ENCODE measurements around the gene CYTH2.
A peak's percentile ranks its signal among the peaks of the same experiment; 100 is the strongest.

The CYTH2 gene

DNA sequence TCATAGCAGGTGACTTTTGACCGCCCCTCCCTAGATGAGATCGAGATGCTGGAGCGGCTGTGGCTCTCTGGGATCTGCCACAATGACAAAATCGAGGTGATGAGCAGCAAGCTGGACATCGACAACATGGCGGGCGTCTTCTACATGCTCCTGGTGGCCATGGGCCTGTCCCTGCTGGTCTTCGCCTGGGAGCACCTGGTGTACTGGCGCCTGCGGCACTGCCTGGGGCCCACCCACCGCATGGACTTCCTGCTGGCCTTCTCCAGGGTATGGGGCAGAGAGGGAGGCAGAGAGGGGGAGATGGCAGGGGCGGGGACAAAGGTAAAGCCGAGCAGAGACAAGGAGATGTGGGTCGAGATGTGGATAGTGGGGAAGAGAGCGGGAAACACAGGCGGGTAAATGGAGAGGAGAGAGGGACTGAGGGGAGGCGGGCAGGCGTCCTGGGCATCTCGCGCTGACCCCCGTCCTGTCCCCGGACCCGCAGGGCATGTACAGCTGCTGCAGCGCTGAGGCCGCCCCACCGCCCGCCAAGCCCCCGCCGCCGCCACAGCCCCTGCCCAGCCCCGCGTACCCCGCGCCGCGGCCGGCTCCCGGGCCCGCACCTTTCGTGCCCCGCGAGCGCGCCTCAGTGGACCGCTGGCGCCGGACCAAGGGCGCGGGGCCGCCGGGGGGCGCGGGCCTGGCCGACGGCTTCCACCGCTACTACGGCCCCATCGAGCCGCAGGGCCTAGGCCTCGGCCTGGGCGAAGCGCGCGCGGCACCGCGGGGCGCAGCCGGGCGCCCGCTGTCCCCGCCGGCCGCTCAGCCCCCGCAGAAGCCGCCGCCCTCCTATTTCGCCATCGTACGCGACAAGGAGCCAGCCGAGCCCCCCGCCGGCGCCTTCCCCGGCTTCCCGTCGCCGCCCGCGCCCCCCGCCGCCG is 26.8 kb upstream of the CYTH2 start:
- H4K20me1 ChIP-seq (ENCODE audit: insufficient read depth, low read length) = no peaks in the 10 kb centered on the region
- H3K36me3 ChIP-seq (replicated peaks; ENCODE audit: insufficient read depth, low read length) = 0 out of 2 replicates have a peak, but pooled peaks cover under 1% of the 10 kb centered on the region
- no peak overlapping the region for H3K9ac ChIP-seq (ENCODE audit: low read length)
- H3K27me3 ChIP-seq (replicated peaks; ENCODE audit: insufficient read depth, low read length) = no peaks in the 10 kb centered on the region
- TF ChIP-seq, protein P1, sequence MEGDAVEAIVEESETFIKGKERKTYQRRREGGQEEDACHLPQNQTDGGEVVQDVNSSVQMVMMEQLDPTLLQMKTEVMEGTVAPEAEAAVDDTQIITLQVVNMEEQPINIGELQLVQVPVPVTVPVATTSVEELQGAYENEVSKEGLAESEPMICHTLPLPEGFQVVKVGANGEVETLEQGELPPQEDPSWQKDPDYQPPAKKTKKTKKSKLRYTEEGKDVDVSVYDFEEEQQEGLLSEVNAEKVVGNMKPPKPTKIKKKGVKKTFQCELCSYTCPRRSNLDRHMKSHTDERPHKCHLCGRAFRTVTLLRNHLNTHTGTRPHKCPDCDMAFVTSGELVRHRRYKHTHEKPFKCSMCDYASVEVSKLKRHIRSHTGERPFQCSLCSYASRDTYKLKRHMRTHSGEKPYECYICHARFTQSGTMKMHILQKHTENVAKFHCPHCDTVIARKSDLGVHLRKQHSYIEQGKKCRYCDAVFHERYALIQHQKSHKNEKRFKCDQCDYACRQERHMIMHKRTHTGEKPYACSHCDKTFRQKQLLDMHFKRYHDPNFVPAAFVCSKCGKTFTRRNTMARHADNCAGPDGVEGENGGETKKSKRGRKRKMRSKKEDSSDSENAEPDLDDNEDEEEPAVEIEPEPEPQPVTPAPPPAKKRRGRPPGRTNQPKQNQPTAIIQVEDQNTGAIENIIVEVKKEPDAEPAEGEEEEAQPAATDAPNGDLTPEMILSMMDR (IDR thresholded peaks at IDR 0.05; ENCODE audit: low read length) = no peak
- H3K4me3 ChIP-seq (ENCODE audit: low read length) = no peak overlapping the region
- no peaks in the 10 kb centered on the region for H3K9me2 ChIP-seq (replicated peaks; ENCODE audit: insufficient read depth, low read length)
- H2AFZ ChIP-seq (ENCODE audit: low read length) = no peak overlapping the region
- H3K79me2 ChIP-seq (ENCODE audit: low read length) = peaks cover 16% of the 10 kb centered on the region
- DNase-seq = no peak
- H3K9me3 ChIP-seq (replicated peaks; ENCODE audit: insufficient read depth, low read length) = no peaks in the 10 kb centered on the region
- H3K4me1 ChIP-seq (ENCODE audit: low read length) = peaks cover 18% of the 10 kb centered on the region
- peaks cover 16% of the 10 kb centered on the region for H3F3A ChIP-seq (ENCODE audit: insufficient read depth, low read length)
- no peak overlapping the region for H3K27ac ChIP-seq (ENCODE audit: low read length)
- no peak overlapping the region for H3K4me2 ChIP-seq (ENCODE audit: low read depth, low read length)

DNA sequence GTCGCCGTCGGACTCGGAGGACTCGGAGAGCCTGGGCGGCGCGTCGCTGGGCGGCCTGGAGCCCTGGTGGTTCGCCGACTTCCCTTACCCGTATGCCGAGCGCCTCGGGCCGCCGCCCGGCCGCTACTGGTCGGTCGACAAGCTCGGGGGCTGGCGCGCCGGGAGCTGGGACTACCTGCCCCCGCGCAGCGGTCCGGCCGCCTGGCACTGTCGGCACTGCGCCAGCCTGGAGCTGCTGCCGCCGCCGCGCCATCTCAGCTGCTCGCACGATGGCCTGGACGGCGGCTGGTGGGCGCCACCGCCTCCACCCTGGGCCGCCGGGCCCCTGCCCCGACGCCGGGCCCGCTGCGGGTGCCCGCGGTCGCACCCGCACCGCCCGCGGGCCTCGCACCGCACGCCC is 25.9 kb upstream of the CYTH2 start:
- H3K4me1 ChIP-seq (ENCODE audit: low read length) = peaks cover 22% of the 10 kb centered on the region
- no peak overlapping the region for H3K27ac ChIP-seq (ENCODE audit: low read length)
- no peak overlapping the region for H3K4me3 ChIP-seq (ENCODE audit: low read length)
- no peaks in the 10 kb centered on the region for H3K9me2 ChIP-seq (replicated peaks; ENCODE audit: insufficient read depth, low read length)
- no peak overlapping the region for H3K4me2 ChIP-seq (ENCODE audit: low read depth, low read length)
- H3K27me3 ChIP-seq (replicated peaks; ENCODE audit: insufficient read depth, low read length) = no peaks in the 10 kb centered on the region
- H3K36me3 ChIP-seq (replicated peaks; ENCODE audit: insufficient read depth, low read length) = 0 out of 2 replicates have a peak, but pooled peaks cover 3% of the 10 kb centered on the region
- H3F3A ChIP-seq (ENCODE audit: insufficient read depth, low read length) = peaks cover 19% of the 10 kb centered on the region
- no peak overlapping the region for H2AFZ ChIP-seq (ENCODE audit: low read length)
- TF ChIP-seq, protein P1 (IDR thresholded peaks at IDR 0.05; ENCODE audit: low read length) = no peak
- no peak for TF ChIP-seq EZH2 (optimal IDR thresholded peaks at IDR 0.05; ENCODE audit: low read depth, low read length)
- TF ChIP-seq EZH2phosphoT487 (IDR thresholded peaks at IDR 0.05; ENCODE audit: low read length) = no peak
- no peaks in the 10 kb centered on the region for H4K20me1 ChIP-seq (ENCODE audit: insufficient read depth, low read length)
- DNase-seq = no peak
- no peak overlapping the region for H3K9ac ChIP-seq (ENCODE audit: low read length)
- H3K9me3 ChIP-seq (replicated peaks; ENCODE audit: insufficient read depth, low read length) = no peaks in the 10 kb centered on the region
- peaks cover 25% of the 10 kb centered on the region for H3K79me2 ChIP-seq (ENCODE audit: low read length)

DNA sequence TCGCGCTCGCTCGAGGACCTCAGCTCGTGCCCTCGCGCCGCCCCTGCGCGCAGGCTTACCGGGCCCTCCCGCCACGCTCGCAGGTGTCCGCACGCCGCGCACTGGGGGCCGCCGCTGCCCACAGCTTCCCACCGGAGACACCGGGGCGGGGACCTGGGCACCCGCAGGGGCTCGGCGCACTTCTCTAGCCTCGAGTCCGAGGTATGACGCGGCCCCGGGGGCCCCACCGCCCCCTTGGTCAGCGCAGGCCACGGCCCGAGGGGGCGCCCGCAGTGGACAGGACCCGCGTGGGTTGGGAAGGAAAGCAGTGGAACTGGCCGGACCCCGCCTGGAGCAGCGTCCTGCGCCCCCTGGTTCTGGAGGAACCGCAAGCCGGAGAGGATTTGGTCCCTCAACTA is 25.4 kb upstream of the CYTH2 start:
- Histone ChIP-seq H3K9me2 (replicated peaks; ENCODE audit: insufficient read depth, low read length) (no peaks in the 10 kb centered on the region), H3K4me2 (ENCODE audit: low read depth, low read length) (peak overlapping the region; percentile 78), H3F3A (ENCODE audit: insufficient read depth, low read length) (peaks cover 19% of the 10 kb centered on the region), H3K79me2 (ENCODE audit: low read length) (peaks cover 29% of the 10 kb centered on the region), H2AFZ (ENCODE audit: low read length) (peak overlapping the region; percentile 36), H3K9me3 (replicated peaks; ENCODE audit: insufficient read depth, low read length) (no peaks in the 10 kb centered on the region), H3K27me3 (replicated peaks; ENCODE audit: insufficient read depth, low read length) (no peaks in the 10 kb centered on the region), H3K36me3 (replicated peaks; ENCODE audit: insufficient read depth, low read length) (0 out of 2 replicates have a peak, but pooled peaks cover 5% of the 10 kb centered on the region), H4K20me1 (ENCODE audit: insufficient read depth, low read length) (no peaks in the 10 kb centered on the region), H3K4me1 (ENCODE audit: low read length) (peaks cover 22% of the 10 kb centered on the region), H3K9ac (ENCODE audit: low read length) (no peak overlapping the region), H3K27ac (ENCODE audit: low read length) (no peak overlapping the region), H3K4me3 (ENCODE audit: low read length) (peak overlapping the region; percentile 95)
- TF ChIP-seq EZH2 (optimal IDR thresholded peaks at IDR 0.05; ENCODE audit: low read depth, low read length) (no peak), EZH2phosphoT487 (IDR thresholded peaks at IDR 0.05; ENCODE audit: low read length) (no peak)
- TF ChIP-seq, protein P1 (IDR thresholded peaks at IDR 0.05; ENCODE audit: low read length) = no peak
- DNase-seq = no peak

Data from MM.1S (cell line).